Fibroblast of lung (primary cell): Measurements from ENCODE around the gene GLYATL2. TPM values are rescaled to one million over a fixed set of nuclear protein-coding genes. Genes with fewer than 3 reads are reported as not detected.

Source experiments
- DNase-seq, 2 donors: peaks; one replicate each; pipeline versions ENCODE4 v3.0.0 to v3.0.0-alpha.2; 2010; ENCODE audit warnings: low read depth in 2 of 2
- H2AFZ ChIP-seq: 2 replicates; pipeline ENCODE4 v1.5.1; 2012; ENCODE audit warnings: low read length, control low read depth, inconsistent platforms
- H3K27ac ChIP-seq: 2 replicates; pipeline ENCODE4 v1.5.1; 2011; ENCODE audit warnings: low read length, control low read depth; ENCODE audit not compliant: insufficient read depth
- H3K27me3 ChIP-seq: 2 replicates; pipeline ENCODE4 v1.5.1; 2011; ENCODE audit warnings: mild to moderate bottlenecking, low read length; ENCODE audit not compliant: control insufficient read depth, insufficient read depth
- H3K36me3 ChIP-seq: 2 replicates; pipeline ENCODE4 v1.5.1; 2011; ENCODE audit warnings: low read length; ENCODE audit not compliant: control insufficient read depth, insufficient read depth
- H3K4me1 ChIP-seq: 2 replicates; pipeline ENCODE4 v1.5.1; 2011; ENCODE audit warnings: low read length; ENCODE audit not compliant: control insufficient read depth, insufficient read depth; ENCODE audit errors: extremely low read depth
- H3K4me2 ChIP-seq: 2 replicates; pipeline ENCODE4 v1.5.1; 2011; ENCODE audit warnings: low read length, control low read depth; ENCODE audit not compliant: insufficient read depth; ENCODE audit errors: extremely low read depth
- H3K4me3 ChIP-seq, 4 experiments: fragments of 200-600 bp in 1 of 4; sonication (generic) in 1 of 4; replicated peaks in 1 of 4; 2 replicates each; pipeline ENCODE4 v1.5.1; 2011 to 2016; ENCODE audit warnings: low read length in 4 of 4, low read depth in 3 of 4, mild to moderate bottlenecking in 3 of 4, control low read depth in 2 of 4, inconsistent platforms in 1 of 4, mixed read lengths in 1 of 4; ENCODE audit not compliant: insufficient read depth in 1 of 4; ENCODE audit errors: control extremely low read depth in 1 of 4
- H3K79me2 ChIP-seq: 2 replicates; pipeline ENCODE4 v1.5.1; 2012; ENCODE audit warnings: mild to moderate bottlenecking, low read length, inconsistent platforms; ENCODE audit not compliant: control insufficient read depth, insufficient read depth
- H3K9ac ChIP-seq: 2 replicates; pipeline ENCODE4 v1.5.1; 2011; ENCODE audit warnings: mild to moderate bottlenecking, low read length, control low read depth; ENCODE audit not compliant: insufficient read depth
- H3K9me3 ChIP-seq: 2 replicates; pipeline ENCODE4 v1.5.1; 2012; ENCODE audit warnings: low read depth, low read length; ENCODE audit not compliant: control insufficient read depth, insufficient read depth
- H4K20me1 ChIP-seq: 2 replicates; pipeline ENCODE4 v1.5.1; 2011; ENCODE audit warnings: low read length; ENCODE audit not compliant: control insufficient read depth, insufficient read depth; ENCODE audit errors: extremely low read depth
- CTCF ChIP-seq, 2 donors: IDR thresholded peaks in 1 of 2; conservative IDR thresholded peaks in 1 of 2; 1 replicate in 1 of 2; 2 replicates in 1 of 2; pipeline ENCODE4 v1.5.1; 2011 to 2012; ENCODE audit warnings: low read length in 2 of 2, control low read depth in 1 of 2, inconsistent platforms in 1 of 2, low read depth in 1 of 2, mild to moderate bottlenecking in 1 of 2
- EZH2 ChIP-seq: IDR thresholded peaks from 2 replicates; pipeline ENCODE4 v1.5.1; 2012; ENCODE audit warnings: low read length, control low read depth, mild to moderate bottlenecking; ENCODE audit errors: missing control alignments
- polyA plus RNA-seq, 2 donors: library from polyadenylated mRNA; depleted of rRNA in 1 of 2; stranded (reverse) in 1 of 2; unstranded in 1 of 2; fragments of >200 nt; gene quantifications; 2 replicates each; pipeline ENCODE4 v1.2.1, GENCODE V29; 2011 to 2012; ENCODE audit warnings: missing spikeins in 1 of 2
- total RNA-seq: library from RNA; depleted of rRNA; stranded (reverse); fragments of >200 nt; gene quantifications from 2 replicates; pipeline ENCODE4 v1.2.1, GENCODE V29; 2014

Gene GLYATL2
- total and polyA plus RNA-seq, 2 donors (not counting 1 experiment from before 2014, with no cell fraction given) = 1.3 to 2.0 TPM

GRCh38 chr11:58845386-58845785 is 882 bp upstream of the GLYATL2 start:
- TF ChIP-seq CTCF (conservative IDR thresholded peaks at IDR 0.05 in 1 of 2, IDR thresholded peaks at IDR 0.05 in 1 of 2; ENCODE audit: low read depth in 1 of 2, low read length in 2 of 2) (no peak), EZH2 (no peak)
- no peaks in the 10 kb centered on the region for H3K79me2 ChIP-seq
- no peak overlapping the region for H3K4me3 ChIP-seq
- H2AFZ ChIP-seq = no peak overlapping the region
- H3K9ac ChIP-seq = no peak overlapping the region
- H4K20me1 ChIP-seq = no peaks in the 10 kb centered on the region
- H3K27ac ChIP-seq = no peak overlapping the region
- H3K9me3 ChIP-seq = no peaks in the 10 kb centered on the region
- H3K36me3 ChIP-seq = no peaks in the 10 kb centered on the region
- H3K4me1 ChIP-seq = no peaks in the 10 kb centered on the region
- DNase-seq = no peak
- H3K27me3 ChIP-seq = no peaks in the 10 kb centered on the region
- H3K4me2 ChIP-seq = no peak overlapping the region

DNA sequence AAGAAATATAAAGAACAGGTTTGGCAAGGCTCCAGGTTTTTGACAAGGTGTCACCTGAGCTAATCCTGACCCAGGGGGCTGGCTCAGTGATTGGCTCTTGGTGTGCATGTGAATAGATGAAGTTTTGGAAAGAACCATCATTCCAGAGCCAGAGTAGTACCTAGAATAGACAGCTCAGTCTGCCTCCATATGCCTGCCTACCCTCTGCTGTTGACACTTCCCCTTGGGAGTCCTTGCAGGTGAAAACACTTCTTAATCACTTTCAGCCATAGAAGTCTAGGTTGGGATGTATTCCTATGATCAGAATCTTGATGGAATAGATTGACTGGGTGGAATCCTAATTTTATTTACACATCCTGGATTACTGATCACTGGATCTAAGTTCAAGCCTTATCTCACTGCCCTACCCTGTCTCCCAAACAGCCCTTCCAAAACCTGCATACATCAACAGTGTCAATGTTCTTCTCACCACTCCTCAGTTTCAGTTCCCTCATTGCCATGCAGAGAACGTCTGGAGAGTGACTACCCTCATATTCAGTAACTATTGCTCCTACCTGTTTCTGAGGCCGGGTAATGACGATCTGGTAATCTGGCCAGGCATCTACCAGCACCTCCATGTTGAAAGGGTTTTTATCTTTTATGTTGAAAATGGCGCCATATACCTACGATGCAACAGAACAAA is 6.7 kb downstream of the GLYATL2 start:
- Histone ChIP-seq H3K27ac (no peak overlapping the region), H3K4me1 (no peaks in the 10 kb centered on the region), H3K4me2 (no peak overlapping the region), H3K36me3 (no peaks in the 10 kb centered on the region), H3K27me3 (no peaks in the 10 kb centered on the region), H3K79me2 (no peaks in the 10 kb centered on the region), H2AFZ (no peak overlapping the region), H3K9me3 (no peaks in the 10 kb centered on the region), H3K4me3 (no peak overlapping the region), H4K20me1 (no peaks in the 10 kb centered on the region), H3K9ac (no peak overlapping the region)
- TF ChIP-seq EZH2 (no peak), CTCF (conservative IDR thresholded peaks at IDR 0.05 in 1 of 2, IDR thresholded peaks at IDR 0.05 in 1 of 2; ENCODE audit: low read depth in 1 of 2, low read length in 2 of 2) (no peak)
- no peak for DNase-seq

- Histone ChIP-seq H3K79me2 (no peaks in the 10 kb centered on the region), H3K9ac (no peak overlapping the region), H3K36me3 (no peaks in the 10 kb centered on the region), H3K4me1 (no peaks in the 10 kb centered on the region), H3K27ac (no peak overlapping the region), H3K27me3 (no peaks in the 10 kb centered on the region), H3K4me2 (no peak overlapping the region), H3K4me3 (no peak overlapping the region), H4K20me1 (no peaks in the 10 kb centered on the region), H2AFZ (no peak overlapping the region), H3K9me3 (no peaks in the 10 kb centered on the region)
- TF ChIP-seq EZH2 (no peak), CTCF (conservative IDR thresholded peaks at IDR 0.05 in 1 of 2, IDR thresholded peaks at IDR 0.05 in 1 of 2; ENCODE audit: low read depth in 1 of 2, low read length in 2 of 2) (no peak)
- DNase-seq = peak in 1 of 2 donors; percentile 44
Observed at GRCh38 chr11:58832056-58832645, 12.4 kb downstream of the GLYATL2 start.
